ENCODE data around the gene AZIN2.

AZIN2 gene

GRCh38 chr1:33155877-33156538 lies 75.1 kb downstream of the AZIN2 start:
- no peak for DNase-seq

- DNase-seq: no peak
Observed at GRCh38 chr1:33157131-33157530, 76.2 kb downstream of the AZIN2 start.

GRCh38 chr1:33158366-33158765 lies 77.4 kb downstream of the AZIN2 start:
- DNase-seq: no peak

GRCh38 chr1:33159577-33159976 lies 78.6 kb downstream of the AZIN2 start:
- no peak for DNase-seq

GRCh38 chr1:33161061-33161681 lies 80.2 kb downstream of the AZIN2 start:
- no peak for DNase-seq

- DNase-seq: no peak
Observed at GRCh38 chr1:33162141-33162540, 81.2 kb downstream of the AZIN2 start.

GRCh38 chr1:33163621-33164519 lies 82.9 kb downstream of the AZIN2 start:
- DNase-seq: no peak

- no peak for DNase-seq
Observed at GRCh38 chr1:33165209-33165608, 84.3 kb downstream of the AZIN2 start.

GRCh38 chr1:33165809-33166208 lies 84.9 kb downstream of the AZIN2 start:
- no peak for DNase-seq

- no peak for DNase-seq
Observed at GRCh38 chr1:33167650-33168447, 86.9 kb downstream of the AZIN2 start.

- DNase-seq: no peak
Observed at GRCh38 chr1:33168556-33169289, 87.8 kb downstream of the AZIN2 start.

- no peak for DNase-seq
Observed at GRCh38 chr1:33169290-33170055, 88.5 kb downstream of the AZIN2 start.

All from activated CD4-positive, alpha-beta T cell treated with anti-CD3 and anti-CD28 coated beads, Interleukin-2, amount 50 U/mL, for 16 hours (primary cell).